SU-DHL-6 (cell line): Measurements from ENCODE around the gene APH1B.

Experiments used
- H2AFZ ChIP-seq: fragments of 200-600 bp; sonication (generic); 2 replicates; pipeline ENCODE4 v1.6.1; 2014; ENCODE audit warnings: low read depth, mild to moderate bottlenecking, moderate library complexity, mixed read lengths, antibody characterized with exemption, low read length; ENCODE audit not compliant: severe bottlenecking
- H3F3A ChIP-seq: fragments of 200-600 bp; shearing (Covaris generic); 2 replicates; pipeline ENCODE4 v1.6.0; 2016; ENCODE audit warnings: antibody characterized with exemption, mild to moderate bottlenecking; ENCODE audit not compliant: insufficient read depth
- H3K27ac ChIP-seq: fragments of 200-600 bp; sonication (generic); 2 replicates; pipeline ENCODE4 v1.5.1; 2016; ENCODE audit warnings: low read depth, mild to moderate bottlenecking, low read length, moderate library complexity, mixed read lengths
- H3K27me3 ChIP-seq: fragments of 200-600 bp; sonication (generic), shearing (Covaris generic); 2 replicates; pipeline ENCODE4 v1.6.0; 2014; ENCODE audit warnings: mild to moderate bottlenecking, low read length
- H3K36me3 ChIP-seq: fragments of 200-600 bp; sonication (generic); 2 replicates; pipeline ENCODE4 v1.6.1; 2014; ENCODE audit warnings: mild to moderate bottlenecking, low read length, mixed read lengths
- H3K4me2 ChIP-seq: fragments of 300-600, 200-600 bp; shearing (Covaris generic), sonication (generic); 2 replicates; pipeline ENCODE4 v1.6.0; 2014; ENCODE audit warnings: low read length, low read depth, mild to moderate bottlenecking; ENCODE audit not compliant: poor library complexity, severe bottlenecking
- H3K4me3 ChIP-seq: fragments of 200-600 bp; sonication (generic); 2 replicates; pipeline ENCODE4 v1.5.1; 2014; ENCODE audit warnings: antibody characterized with exemption, low read length, mild to moderate bottlenecking, mixed read lengths; ENCODE audit not compliant: insufficient read depth, poor library complexity, severe bottlenecking
- H3K79me2 ChIP-seq: fragments of 200-600 bp; sonication (generic); 2 replicates; pipeline ENCODE4 v1.6.1; 2014; ENCODE audit warnings: mild to moderate bottlenecking, low read length, moderate library complexity; ENCODE audit not compliant: insufficient read depth
- H3K9ac ChIP-seq: fragments of 200-600 bp; sonication (generic); 2 replicates; pipeline ENCODE4 v1.7.0; 2014; ENCODE audit warnings: mild to moderate bottlenecking, low read length
- H3K9me2 ChIP-seq: fragments of 200-600 bp; sonication (generic); replicated peaks from 2 replicates; pipeline ENCODE4 v1.6.1; 2014; ENCODE audit warnings: low read length; ENCODE audit not compliant: insufficient read depth
- H3K9me3 ChIP-seq: fragments of 200-600 bp; sonication (generic); 2 replicates; pipeline ENCODE4 v1.6.1; 2014; ENCODE audit warnings: low read length, mixed read lengths; ENCODE audit not compliant: insufficient read depth
- H4K20me1 ChIP-seq: fragments of 200-600 bp; sonication (generic); 2 replicates; pipeline ENCODE4 v1.6.1; 2014; ENCODE audit warnings: low read depth, mild to moderate bottlenecking, antibody characterized with exemption, low read length, moderate library complexity, mixed read lengths
- EZH2phosphoT487 ChIP-seq: fragments of 200-600 bp; sonication (generic), shearing (Covaris generic); conservative IDR thresholded peaks from 2 replicates; pipeline ENCODE4 v1.6.1; 2018; ENCODE audit warnings: mild to moderate bottlenecking, antibody characterized with exemption, low read length, moderate library complexity, mixed read lengths
- TF ChIP-seq, protein P1 (sequence below): fragments of 200-600 bp; sonication (generic); IDR thresholded peaks from one replicate; pipeline ENCODE4 v1.5.1; 2017; ENCODE audit warnings: antibody characterized with exemption, mild to moderate bottlenecking, low read length, moderate library complexity; ENCODE audit not compliant: insufficient read depth, poor library complexity, severe bottlenecking

Gene APH1B

DNA sequence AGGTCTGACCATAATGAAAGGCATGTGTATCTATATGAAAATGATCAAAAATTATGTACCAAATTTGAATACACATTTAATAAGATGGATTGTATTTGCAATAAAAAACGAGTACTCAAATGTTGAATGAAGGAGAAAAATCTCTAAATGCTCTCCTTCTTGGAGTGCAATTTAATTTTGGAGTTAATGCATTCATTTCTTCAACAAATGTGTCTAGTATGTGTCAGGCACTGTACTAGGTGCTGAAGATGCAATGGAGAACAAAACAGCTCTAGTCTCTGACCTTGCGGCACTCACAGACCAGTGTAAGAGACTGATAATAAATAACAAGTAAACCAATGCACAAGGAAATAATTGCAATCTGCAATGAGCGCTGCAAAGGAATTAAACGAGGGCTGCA is 75.4 kb downstream of the APH1B start:
- TF ChIP-seq, protein P1, sequence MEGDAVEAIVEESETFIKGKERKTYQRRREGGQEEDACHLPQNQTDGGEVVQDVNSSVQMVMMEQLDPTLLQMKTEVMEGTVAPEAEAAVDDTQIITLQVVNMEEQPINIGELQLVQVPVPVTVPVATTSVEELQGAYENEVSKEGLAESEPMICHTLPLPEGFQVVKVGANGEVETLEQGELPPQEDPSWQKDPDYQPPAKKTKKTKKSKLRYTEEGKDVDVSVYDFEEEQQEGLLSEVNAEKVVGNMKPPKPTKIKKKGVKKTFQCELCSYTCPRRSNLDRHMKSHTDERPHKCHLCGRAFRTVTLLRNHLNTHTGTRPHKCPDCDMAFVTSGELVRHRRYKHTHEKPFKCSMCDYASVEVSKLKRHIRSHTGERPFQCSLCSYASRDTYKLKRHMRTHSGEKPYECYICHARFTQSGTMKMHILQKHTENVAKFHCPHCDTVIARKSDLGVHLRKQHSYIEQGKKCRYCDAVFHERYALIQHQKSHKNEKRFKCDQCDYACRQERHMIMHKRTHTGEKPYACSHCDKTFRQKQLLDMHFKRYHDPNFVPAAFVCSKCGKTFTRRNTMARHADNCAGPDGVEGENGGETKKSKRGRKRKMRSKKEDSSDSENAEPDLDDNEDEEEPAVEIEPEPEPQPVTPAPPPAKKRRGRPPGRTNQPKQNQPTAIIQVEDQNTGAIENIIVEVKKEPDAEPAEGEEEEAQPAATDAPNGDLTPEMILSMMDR, result no peak
- TF ChIP-seq EZH2phosphoT487, result no peak
- Histone ChIP-seq H2AFZ (no peak overlapping the region), H3K36me3 (no peaks in the 10 kb centered on the region), H3K79me2 (no peaks in the 10 kb centered on the region), H4K20me1 (no peaks in the 10 kb centered on the region), H3K9me3 (no peaks in the 10 kb centered on the region), H3K4me3 (no peak overlapping the region), H3K27ac (no peak overlapping the region), H3F3A (no peaks in the 10 kb centered on the region), H3K9me2 (no peaks in the 10 kb centered on the region), H3K4me2 (no peak overlapping the region), H3K9ac (no peak overlapping the region), H3K27me3 (no peaks in the 10 kb centered on the region)

DNA sequence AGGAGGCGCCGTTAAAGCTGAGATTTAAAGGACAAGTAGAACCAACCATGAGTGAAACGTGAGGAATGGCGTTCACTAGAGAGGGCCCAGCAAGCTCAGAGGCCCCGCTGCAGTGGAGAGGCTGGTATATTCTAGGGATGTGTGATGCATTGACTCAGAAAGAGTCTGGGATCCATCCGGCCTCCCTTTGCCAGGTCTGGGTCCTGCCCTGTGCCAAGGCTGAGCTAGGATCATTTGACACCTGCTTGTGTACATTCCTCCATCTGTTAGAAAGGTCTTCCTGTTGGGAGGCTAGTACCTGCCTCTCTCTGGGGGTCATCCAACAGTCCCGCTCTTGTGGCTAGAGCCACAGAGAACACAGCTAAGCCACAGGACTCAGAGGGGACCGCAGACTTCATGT is 75.9 kb downstream of the APH1B start:
- Histone ChIP-seq H3K4me3 (no peak overlapping the region), H2AFZ (no peak overlapping the region), H3K9me2 (no peaks in the 10 kb centered on the region), H4K20me1 (no peaks in the 10 kb centered on the region), H3K79me2 (no peaks in the 10 kb centered on the region), H3K9ac (no peak overlapping the region), H3F3A (no peaks in the 10 kb centered on the region), H3K36me3 (no peaks in the 10 kb centered on the region), H3K9me3 (no peaks in the 10 kb centered on the region), H3K4me2 (no peak overlapping the region), H3K27ac (no peak overlapping the region), H3K27me3 (no peaks in the 10 kb centered on the region)
- no peak for TF ChIP-seq EZH2phosphoT487
- TF ChIP-seq, protein P1, result no peak

DNA sequence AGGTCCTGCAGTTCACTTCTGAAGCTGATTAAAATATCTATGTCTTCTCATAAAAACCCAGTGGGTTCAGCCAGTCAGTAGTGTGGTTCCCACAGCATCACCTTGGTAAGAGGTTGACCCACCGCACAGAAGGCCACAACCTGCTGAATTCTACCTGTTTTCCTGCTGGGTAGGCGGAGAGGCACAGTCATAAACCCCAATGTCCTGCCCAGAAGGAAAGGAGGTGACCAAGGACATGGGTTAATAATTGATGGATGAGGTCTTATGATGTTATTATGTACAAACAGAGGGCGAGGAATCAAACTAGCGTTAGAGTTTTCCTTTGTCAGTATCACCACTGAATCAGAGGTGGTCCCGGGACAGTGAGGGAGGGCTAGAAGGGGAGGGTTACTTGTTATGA is 76.5 kb downstream of the APH1B start:
- H3K9me2 ChIP-seq, result no peaks in the 10 kb centered on the region
- no peaks in the 10 kb centered on the region for H3K79me2 ChIP-seq
- no peak overlapping the region for H3K4me3 ChIP-seq
- H2AFZ ChIP-seq, result no peak overlapping the region
- no peaks in the 10 kb centered on the region for H3K9me3 ChIP-seq
- H3K27ac ChIP-seq, result no peak overlapping the region
- H3F3A ChIP-seq, result no peaks in the 10 kb centered on the region
- TF ChIP-seq EZH2phosphoT487, result no peak
- TF ChIP-seq, protein P1, result no peak
- H3K27me3 ChIP-seq, result no peaks in the 10 kb centered on the region
- no peaks in the 10 kb centered on the region for H3K36me3 ChIP-seq
- no peak overlapping the region for H3K9ac ChIP-seq
- no peaks in the 10 kb centered on the region for H4K20me1 ChIP-seq
- no peak overlapping the region for H3K4me2 ChIP-seq
